IMR-90 (cell line): ENCODE measurements around the gene ENDOV. TPM values are rescaled to one million over a fixed set of nuclear protein-coding genes. Genes with fewer than 3 reads are reported as not detected.

Source experiments
- ATAC-seq: fragments of 200-7000 bp; cut with Tn5 transposase; 2 replicates; pipeline ENCODE4 v1.9.1; 2020; ENCODE audit warnings: low read depth, mild to moderate bottlenecking, moderate library complexity
- BruUV-seq: library from RNA; stranded (reverse); fragments of 400-500 nt; replicated peaks from 2 replicates; lab custom pipeline; 2021; lab: Mats Ljungman, UMichigan
- CTCF ChIA-PET: fragments of 300-600 bp; formaldehyde crosslinking; extraction: SDS; loops from one replicate; lab custom pipeline; 2021; ENCODE audit warnings: antibody characterized with exemption; lab: Yijun Ruan, JAX
- POLR2A ChIA-PET: fragments of 300-600 bp; sonication (Branson Sonifier 250); formaldehyde crosslinking; loops from one replicate; lab custom pipeline; 2022; ENCODE audit warnings: antibody characterized with exemption; ENCODE audit not compliant: unreplicated experiment; lab: Charles Lee
- DNase-seq: peaks from one replicate; pipeline ENCODE4 v3.0.0; 2013
- H2AFZ ChIP-seq: replicated peaks from 2 replicates; pipeline ENCODE3; 2013; ENCODE audit warnings: low read length, mild to moderate bottlenecking; ENCODE audit not compliant: poor library complexity
- H2AK5ac ChIP-seq: 2 replicates; pipeline ENCODE4 v1.6.1; 2013; ENCODE audit warnings: low read depth, low read length, inconsistent platforms
- H2AK9ac ChIP-seq: replicated peaks from 2 replicates; pipeline ENCODE3; 2013; ENCODE audit warnings: mild to moderate bottlenecking, low read depth, low read length, moderate library complexity; ENCODE audit not compliant: poor library complexity
- H2BK120ac ChIP-seq: 2 replicates; pipeline ENCODE4 v1.6.1; 2013; ENCODE audit warnings: low read depth, low read length, inconsistent platforms
- H2BK15ac ChIP-seq: 3 replicates; pipeline ENCODE4 v1.6.1; 2013; ENCODE audit warnings: low read depth, low read length, inconsistent platforms
- H2BK20ac ChIP-seq: 2 replicates; pipeline ENCODE4 v1.6.1; 2013; ENCODE audit warnings: low read depth, mild to moderate bottlenecking, inconsistent platforms, low read length, moderate library complexity
- H2BK5ac ChIP-seq: 2 replicates; pipeline ENCODE4 v1.6.1; 2013; ENCODE audit warnings: mild to moderate bottlenecking, low read depth, low read length, inconsistent platforms; ENCODE audit not compliant: poor library complexity, severe bottlenecking
- H3K14ac ChIP-seq: replicated peaks from 2 replicates; pipeline ENCODE4 v1.6.1; 2013; ENCODE audit warnings: low read depth, low read length, inconsistent platforms
- H3K18ac ChIP-seq: 2 replicates; pipeline ENCODE4 v1.6.1; 2013; ENCODE audit warnings: low read depth, low read length, control low read depth
- H3K23ac ChIP-seq: 2 replicates; pipeline ENCODE4 v1.6.1; 2013; ENCODE audit warnings: low read depth, low read length, inconsistent platforms
- H3K27ac ChIP-seq: 2 replicates; pipeline ENCODE4 v1.5.1; 2013; ENCODE audit warnings: mild to moderate bottlenecking, control low read depth, low read length; ENCODE audit not compliant: insufficient read depth
- H3K27me3 ChIP-seq: 2 replicates; pipeline ENCODE4 v1.6.1; 2013; ENCODE audit warnings: low read length; ENCODE audit not compliant: control insufficient read depth, insufficient read depth
- H3K36me3 ChIP-seq: 2 replicates; pipeline ENCODE4 v1.6.1; 2013; ENCODE audit warnings: low read length, mixed read lengths; ENCODE audit not compliant: control insufficient read depth, insufficient read depth
- H3K4ac ChIP-seq: 2 replicates; pipeline ENCODE4 v1.6.1; 2013; ENCODE audit warnings: low read depth, low read length, inconsistent platforms
- H3K4me1 ChIP-seq: 2 replicates; pipeline ENCODE4 v1.6.1; 2013; ENCODE audit warnings: low read length, mixed read lengths; ENCODE audit not compliant: control insufficient read depth, insufficient read depth
- H3K4me2 ChIP-seq: 2 replicates; pipeline ENCODE4 v1.6.1; 2013; ENCODE audit warnings: low read depth, mild to moderate bottlenecking, control low read depth, low read length, moderate library complexity
- H3K4me3 ChIP-seq: 2 replicates; pipeline ENCODE4 v1.5.1; 2013; ENCODE audit warnings: low read depth, mild to moderate bottlenecking, control low read depth, low read length, moderate library complexity; ENCODE audit not compliant: insufficient read depth
- H3K56ac ChIP-seq: 2 replicates; pipeline ENCODE4 v1.6.1; 2013; ENCODE audit warnings: low read length, inconsistent platforms; ENCODE audit not compliant: insufficient read depth; ENCODE audit errors: extremely low read depth
- H3K79me1 ChIP-seq, 2 experiments: 2 replicates each; pipeline ENCODE4 v1.6.1; 2013; ENCODE audit warnings: low read length in 2 of 2, inconsistent platforms in 1 of 2, low read depth in 1 of 2
- H3K9ac ChIP-seq: 2 replicates; pipeline ENCODE4 v1.6.1; 2013; ENCODE audit warnings: low read depth, low read length, control low read depth
- H3K9me1 ChIP-seq: 2 replicates; pipeline ENCODE4 v1.6.1; 2013; ENCODE audit warnings: low read length, inconsistent platforms; ENCODE audit not compliant: insufficient read depth
- H3K9me3 ChIP-seq: 2 replicates; pipeline ENCODE4 v1.6.1; 2013; ENCODE audit warnings: low read length; ENCODE audit not compliant: control insufficient read depth, insufficient read depth
- H4K20me1 ChIP-seq: 2 replicates; pipeline ENCODE4 v1.6.1; 2013; ENCODE audit warnings: low read length, inconsistent platforms; ENCODE audit not compliant: insufficient read depth
- H4K5ac ChIP-seq: 2 replicates; pipeline ENCODE4 v1.6.1; 2013; ENCODE audit warnings: mild to moderate bottlenecking, low read depth, low read length, control low read depth
- H4K8ac ChIP-seq, 2 experiments: 2 replicates each; pipeline ENCODE4 v1.6.1; 2013; ENCODE audit warnings: low read depth in 2 of 2, low read length in 2 of 2, control low read depth in 1 of 2, inconsistent platforms in 1 of 2
- H4K91ac ChIP-seq: 2 replicates; pipeline ENCODE4 v1.6.1; 2013; ENCODE audit warnings: low read depth, low read length, inconsistent platforms; ENCODE audit not compliant: insufficient read depth
- RCOR1 ChIP-seq: IDR thresholded peaks from 2 replicates; pipeline ENCODE4 v1.6.1; 2012; ENCODE audit warnings: mild to moderate bottlenecking, low read length, improper control_type of control experiment; ENCODE audit not compliant: insufficient replicate concordance
- WGBS, 2 experiments: methylation state at CpG; one replicate each; pipeline versions ENCODE4 v1.1.5 to v1.1.7; 2013; ENCODE audit warnings: missing lambda C conversion rate in 2 of 2; ENCODE audit not compliant: insufficient read length in 1 of 2; ENCODE audit errors: extremely low coverage in 2 of 2; 5-methylcytosine and 5-hydroxymethylcytosine counted together
- dilution Hi-C: fragments of 300-500 bp; cut with HindIII; formaldehyde crosslinking; loops from one replicate; pipeline ENCODE4 v1.14.3; 2018; ENCODE audit warnings: low sequenced_read_pairs; ENCODE audit not compliant: unreplicated experiment
- in situ Hi-C: fragments of 300-500 bp; cut with MboI; formaldehyde crosslinking; loops from 3 replicates; pipeline ENCODE4 v1.14.3; 2019; ENCODE audit warnings: low sequenced_read_pairs, inconsistent platforms, mixed read lengths
- intact Hi-C: fragments of 100-400 bp; cut with micrococcal nuclease; formaldehyde crosslinking; loops from 2 replicates; pipeline ENCODE4 v1.10.0; 2022
- polyA plus RNA-seq, 3 experiments: library from polyadenylated mRNA; depleted of rRNA; stranded (reverse); fragments of >200 nt; gene quantifications; 2 replicates each; pipeline ENCODE4 v1.2.3, GENCODE V29; 2012; ENCODE audit warnings: low replicate concordance in 1 of 3
- total RNA-seq: library from RNA; depleted of rRNA; stranded (reverse); fragments of >200 nt; gene quantifications from 2 replicates; pipeline ENCODE4 v1.2.3, GENCODE V29; 2012
- TF ChIP-seq, protein P1 (sequence below): conservative IDR thresholded peaks from 2 replicates; pipeline ENCODE4 v1.5.1; 2012; ENCODE audit warnings: mild to moderate bottlenecking, low read depth, low read length, improper control_type of control experiment

Gene ENDOV
- total and polyA plus RNA-seq, 2 of the 4 experiments (the other 2 are of a cell fraction): 15.1 to 30.3 TPM

DNA sequence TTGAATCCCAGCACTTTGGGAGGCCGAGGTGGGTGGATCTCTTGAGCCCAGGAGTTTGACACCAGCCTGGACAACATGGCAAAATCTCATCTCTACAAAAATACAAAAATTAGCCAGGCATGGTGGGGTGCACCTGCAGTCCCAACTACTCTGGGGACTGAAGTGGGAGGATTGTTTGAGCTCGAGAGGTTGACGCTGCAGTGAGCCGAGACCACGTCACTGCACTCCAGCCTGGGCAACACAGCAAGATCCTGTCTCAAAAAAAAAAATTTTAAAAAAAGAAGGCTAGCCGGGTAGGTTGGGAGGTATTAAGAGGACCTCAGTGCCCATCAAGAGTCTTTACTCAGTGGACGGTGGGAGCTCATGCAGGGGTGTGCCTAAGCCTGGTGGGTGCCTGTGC, 65.3 kb downstream of the ENDOV start:
- CTCF ChIA-PET: no interaction called here
- no peak overlapping the region for H2AK5ac ChIP-seq
- no peak overlapping the region for H2BK120ac ChIP-seq
- no peak overlapping the region for H2BK15ac ChIP-seq
- H4K91ac ChIP-seq: no peak overlapping the region
- no peak overlapping the region for H3K56ac ChIP-seq
- dilution Hi-C loops: no loop called here
- no peak overlapping the region for H2BK20ac ChIP-seq
- no TSS peak for BruUV-seq
- no peak overlapping the region for H3K18ac ChIP-seq
- peaks cover 8% of the 10 kb centered on the region for H4K20me1 ChIP-seq
- H2BK5ac ChIP-seq: no peak overlapping the region
- H4K8ac ChIP-seq: no peak overlapping the region
- in situ Hi-C loops: no loop called here
- H3K23ac ChIP-seq: no peak overlapping the region
- H3K9me1 ChIP-seq: no peaks in the 10 kb centered on the region
- H3K9me3 ChIP-seq: no peaks in the 10 kb centered on the region
- H3K4ac ChIP-seq: no peak overlapping the region
- no peak overlapping the region for H2AFZ ChIP-seq
- no peak for TF ChIP-seq RCOR1
- TF ChIP-seq, protein P1, sequence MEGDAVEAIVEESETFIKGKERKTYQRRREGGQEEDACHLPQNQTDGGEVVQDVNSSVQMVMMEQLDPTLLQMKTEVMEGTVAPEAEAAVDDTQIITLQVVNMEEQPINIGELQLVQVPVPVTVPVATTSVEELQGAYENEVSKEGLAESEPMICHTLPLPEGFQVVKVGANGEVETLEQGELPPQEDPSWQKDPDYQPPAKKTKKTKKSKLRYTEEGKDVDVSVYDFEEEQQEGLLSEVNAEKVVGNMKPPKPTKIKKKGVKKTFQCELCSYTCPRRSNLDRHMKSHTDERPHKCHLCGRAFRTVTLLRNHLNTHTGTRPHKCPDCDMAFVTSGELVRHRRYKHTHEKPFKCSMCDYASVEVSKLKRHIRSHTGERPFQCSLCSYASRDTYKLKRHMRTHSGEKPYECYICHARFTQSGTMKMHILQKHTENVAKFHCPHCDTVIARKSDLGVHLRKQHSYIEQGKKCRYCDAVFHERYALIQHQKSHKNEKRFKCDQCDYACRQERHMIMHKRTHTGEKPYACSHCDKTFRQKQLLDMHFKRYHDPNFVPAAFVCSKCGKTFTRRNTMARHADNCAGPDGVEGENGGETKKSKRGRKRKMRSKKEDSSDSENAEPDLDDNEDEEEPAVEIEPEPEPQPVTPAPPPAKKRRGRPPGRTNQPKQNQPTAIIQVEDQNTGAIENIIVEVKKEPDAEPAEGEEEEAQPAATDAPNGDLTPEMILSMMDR: no peak
- intact Hi-C loops: no loop called here
- peaks cover 3% of the 10 kb centered on the region; the same call in 1 of the 2 replicates for H3K4me1 ChIP-seq
- WGBS, 2 experiments: no CpG with 5 or more reads among the region's 7 CpGs
- no peak overlapping the region for H4K5ac ChIP-seq
- H3K27ac ChIP-seq: no peak overlapping the region
- no peak overlapping the region for H2AK9ac ChIP-seq
- ATAC-seq: no peak
- POLR2A ChIA-PET: no interaction called here
- H3K4me3 ChIP-seq: no peak overlapping the region
- no peaks in the 10 kb centered on the region for H3K36me3 ChIP-seq
- no peak overlapping the region for H3K14ac ChIP-seq
- H3K4me2 ChIP-seq: no peak overlapping the region
- no peak for DNase-seq
- peaks cover 64% of the 10 kb centered on the region for H3K27me3 ChIP-seq
- no peaks in the 10 kb centered on the region for H3K79me1 ChIP-seq
- H3K9ac ChIP-seq: no peak overlapping the region
